Smooth muscle cell (in vitro differentiated cells): ENCODE results near the gene KARS1. TPM values are rescaled to one million over a fixed set of nuclear protein-coding genes. Genes with fewer than 3 reads are reported as not detected.

Source experiments
- DNase-seq: peaks from one replicate; lab custom pipeline; 2025; ENCODE audit not compliant: unreplicated experiment; lab: John Stamatoyannopoulos, UW
- H2AFZ ChIP-seq: fragments of 200-600 bp; sonication (generic); 2 replicates; pipeline ENCODE4 v1.6.0; 2016; ENCODE audit warnings: antibody characterized with exemption, low read depth, mild to moderate bottlenecking
- H3F3A ChIP-seq: fragments of 200-600 bp; sonication (generic); 2 replicates; pipeline ENCODE4 v1.6.0; 2017; ENCODE audit warnings: antibody characterized with exemption, low read depth
- H3K27ac ChIP-seq: fragments of 200-600 bp; sonication (generic); 2 replicates; pipeline ENCODE4 v1.5.1; 2016; ENCODE audit warnings: low read depth, mild to moderate bottlenecking
- H3K27me3 ChIP-seq: fragments of 200-600 bp; sonication (generic); 2 replicates; pipeline ENCODE4 v1.6.1; 2016; ENCODE audit warnings: low read depth, mild to moderate bottlenecking
- H3K36me3 ChIP-seq: fragments of 200-600 bp; sonication (generic); 2 replicates; pipeline ENCODE4 v1.5.1; 2016; ENCODE audit warnings: low read depth
- H3K4me1 ChIP-seq: fragments of 200-600 bp; sonication (generic); 2 replicates; pipeline ENCODE4 v1.5.1; 2016; ENCODE audit warnings: low read depth
- H3K4me2 ChIP-seq: fragments of 200-600 bp; sonication (generic); 2 replicates; pipeline ENCODE4 v1.6.0; 2016; ENCODE audit warnings: mild to moderate bottlenecking
- H3K4me3 ChIP-seq: fragments of 200-600 bp; sonication (generic); 2 replicates; pipeline ENCODE4 v1.5.1; 2016; ENCODE audit warnings: mild to moderate bottlenecking
- H3K79me2 ChIP-seq: fragments of 200-600 bp; sonication (generic); 2 replicates; pipeline ENCODE4 v1.6.0; 2016; ENCODE audit warnings: low read depth, mild to moderate bottlenecking
- H3K9ac ChIP-seq: fragments of 200-600 bp; sonication (generic); 2 replicates; pipeline ENCODE4 v1.6.0; 2016; ENCODE audit warnings: low read depth
- H3K9me3 ChIP-seq: fragments of 200-600 bp; sonication (generic); replicated peaks from 2 replicates; pipeline ENCODE4 v1.5.1; 2016; ENCODE audit warnings: low read depth
- H4K20me1 ChIP-seq: fragments of 200-600 bp; sonication (generic); 2 replicates; pipeline ENCODE4 v1.6.0; 2016; ENCODE audit warnings: low read depth
- WGBS: methylation state at CpG from one replicate; pipeline ENCODE4 v1.1.7; 2016; ENCODE audit warnings: low lambda C conversion rate; 5-methylcytosine and 5-hydroxymethylcytosine counted together
- polyA plus RNA-seq: library from polyadenylated mRNA; unstranded; fragments of >200 nt; fragmentation: Nextera tagmentation; extraction: Ambion mirVana; gene quantifications from 2 replicates; pipeline ENCODE4 v1.2.1, GENCODE V29; 2016
- total RNA-seq: library from RNA; depleted of rRNA; stranded (reverse); fragments of >200 nt; gene quantifications from 2 replicates; pipeline ENCODE4 v1.2.3, GENCODE V29; 2014
- TF ChIP-seq, protein P1 (sequence below): fragments of 200-600 bp; sonication (generic); IDR thresholded peaks from 2 replicates; pipeline ENCODE4 v1.5.1; 2017; ENCODE audit warnings: borderline replicate concordance, mild to moderate bottlenecking, antibody characterized with exemption; ENCODE audit not compliant: insufficient read depth, poor library complexity, severe bottlenecking

Gene KARS1
- total and polyA plus RNA-seq, 2 experiments from 2014 or later = 101 to 108 TPM

DNA sequence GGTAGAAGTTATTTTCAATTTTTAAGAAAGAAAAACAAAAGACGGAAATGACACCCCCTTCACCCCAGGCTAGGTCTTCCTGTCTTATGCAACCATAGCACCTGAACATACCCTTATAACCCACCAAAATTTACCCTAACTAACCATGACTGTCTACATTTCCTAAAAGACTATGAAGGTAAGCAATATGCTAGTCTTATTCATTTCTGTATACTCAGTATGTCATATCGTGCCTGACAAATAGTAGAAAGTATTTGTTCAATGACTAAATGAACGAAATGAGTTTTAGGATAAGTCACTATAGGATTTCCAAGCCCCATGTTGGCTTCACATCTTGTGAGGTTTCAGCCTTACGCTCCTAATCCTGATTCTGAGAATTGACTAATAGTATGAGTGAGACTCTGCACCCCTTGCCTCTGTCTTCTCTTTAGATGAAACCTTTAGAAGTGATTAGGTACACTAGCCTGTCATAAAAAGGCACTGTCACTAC, 30.9 kb downstream of the KARS1 start:
- H3K9ac ChIP-seq = no peak overlapping the region
- H3K4me1 ChIP-seq = peaks cover 4% of the 10 kb centered on the region
- 98% methylated on average over 4 of the region's 4 CpGs for WGBS
- H3K27ac ChIP-seq = no peak overlapping the region
- DNase-seq = no peak
- no peaks in the 10 kb centered on the region for H3K9me3 ChIP-seq
- H2AFZ ChIP-seq = no peak overlapping the region
- H4K20me1 ChIP-seq = no peaks in the 10 kb centered on the region
- TF ChIP-seq, protein P1, sequence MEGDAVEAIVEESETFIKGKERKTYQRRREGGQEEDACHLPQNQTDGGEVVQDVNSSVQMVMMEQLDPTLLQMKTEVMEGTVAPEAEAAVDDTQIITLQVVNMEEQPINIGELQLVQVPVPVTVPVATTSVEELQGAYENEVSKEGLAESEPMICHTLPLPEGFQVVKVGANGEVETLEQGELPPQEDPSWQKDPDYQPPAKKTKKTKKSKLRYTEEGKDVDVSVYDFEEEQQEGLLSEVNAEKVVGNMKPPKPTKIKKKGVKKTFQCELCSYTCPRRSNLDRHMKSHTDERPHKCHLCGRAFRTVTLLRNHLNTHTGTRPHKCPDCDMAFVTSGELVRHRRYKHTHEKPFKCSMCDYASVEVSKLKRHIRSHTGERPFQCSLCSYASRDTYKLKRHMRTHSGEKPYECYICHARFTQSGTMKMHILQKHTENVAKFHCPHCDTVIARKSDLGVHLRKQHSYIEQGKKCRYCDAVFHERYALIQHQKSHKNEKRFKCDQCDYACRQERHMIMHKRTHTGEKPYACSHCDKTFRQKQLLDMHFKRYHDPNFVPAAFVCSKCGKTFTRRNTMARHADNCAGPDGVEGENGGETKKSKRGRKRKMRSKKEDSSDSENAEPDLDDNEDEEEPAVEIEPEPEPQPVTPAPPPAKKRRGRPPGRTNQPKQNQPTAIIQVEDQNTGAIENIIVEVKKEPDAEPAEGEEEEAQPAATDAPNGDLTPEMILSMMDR = no peak
- H3K4me3 ChIP-seq = no peak overlapping the region
- peaks cover 4% of the 10 kb centered on the region for H3K79me2 ChIP-seq
- no peaks in the 10 kb centered on the region for H3F3A ChIP-seq
- peaks cover 16% of the 10 kb centered on the region for H3K36me3 ChIP-seq
- H3K4me2 ChIP-seq = no peak overlapping the region
- H3K27me3 ChIP-seq = no peaks in the 10 kb centered on the region

DNA sequence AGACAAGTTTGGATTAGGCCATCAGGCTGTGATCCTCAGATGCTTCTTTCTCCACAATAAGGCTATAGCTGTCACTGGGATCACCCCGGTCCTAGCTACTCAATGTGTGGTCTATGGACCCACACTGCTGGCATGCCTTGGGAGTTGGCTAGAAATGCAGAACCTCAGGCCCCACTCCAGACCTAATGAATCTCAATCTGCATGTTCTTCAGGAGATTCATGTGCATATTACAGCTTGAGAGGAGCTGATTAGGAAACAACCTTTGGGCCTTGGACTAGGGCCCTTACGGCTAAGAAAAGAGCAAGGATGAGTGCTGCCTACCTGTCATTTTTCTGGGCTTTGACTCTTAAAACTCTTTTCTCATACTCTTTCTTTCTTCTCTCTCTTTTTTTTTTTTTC, 31.8 kb downstream of the KARS1 start:
- Histone ChIP-seq H3K9ac (no peak overlapping the region), H4K20me1 (no peaks in the 10 kb centered on the region), H3F3A (no peaks in the 10 kb centered on the region), H3K4me3 (no peak overlapping the region), H3K27ac (no peak overlapping the region), H3K4me1 (no peaks in the 10 kb centered on the region), H3K27me3 (no peaks in the 10 kb centered on the region), H2AFZ (no peak overlapping the region), H3K36me3 (peaks cover 16% of the 10 kb centered on the region), H3K9me3 (no peaks in the 10 kb centered on the region), H3K79me2 (no peaks in the 10 kb centered on the region), H3K4me2 (no peak overlapping the region)
- TF ChIP-seq, protein P1 = no peak
- DNase-seq = no peak
- 100% methylated on average over 2 of the region's 2 CpGs for WGBS

DNA sequence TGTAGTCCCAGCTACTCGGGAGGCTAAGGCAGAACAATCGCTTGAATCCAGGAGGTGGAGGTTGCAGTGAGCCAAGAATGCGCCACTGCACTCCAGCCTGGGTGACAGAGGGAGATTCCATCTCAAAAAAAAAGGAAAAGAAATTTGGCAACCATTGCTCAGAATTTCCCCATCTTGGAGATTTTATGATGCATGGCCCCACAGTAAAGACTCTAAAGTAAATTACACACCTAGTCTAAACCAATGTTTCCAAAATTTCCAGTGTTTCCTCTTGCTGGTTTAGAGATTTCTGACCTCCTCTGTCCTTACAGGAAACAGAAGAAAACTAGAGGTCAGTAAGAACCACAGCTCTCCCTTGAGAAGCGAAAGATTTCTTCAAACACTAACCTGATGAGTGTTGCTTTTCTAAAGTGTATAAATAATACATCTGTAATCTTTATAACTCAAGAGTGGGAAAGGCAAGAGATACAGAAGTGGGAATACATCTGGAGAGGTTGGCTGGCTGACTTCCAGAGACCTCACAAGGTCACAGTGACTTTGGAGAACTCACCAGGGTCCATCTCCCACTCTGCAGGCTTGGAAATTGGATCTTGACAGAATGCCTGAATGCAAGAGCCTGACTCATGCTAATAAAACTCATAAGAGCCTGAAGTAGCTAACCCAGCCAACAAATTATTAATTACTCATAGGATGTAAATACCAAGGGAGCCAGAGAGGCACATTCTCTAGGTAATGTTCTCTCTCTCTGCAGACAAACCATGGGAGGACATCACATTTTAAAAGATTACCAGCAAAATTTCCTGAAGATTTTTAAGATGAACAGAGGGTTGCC, 33.2 kb downstream of the KARS1 start:
- H3F3A ChIP-seq = no peaks in the 10 kb centered on the region
- H3K4me3 ChIP-seq = no peak overlapping the region
- H3K9me3 ChIP-seq = no peaks in the 10 kb centered on the region
- TF ChIP-seq, protein P1 = no peak
- 96% methylated on average over 4 of the region's 4 CpGs for WGBS
- no peak overlapping the region for H3K9ac ChIP-seq
- no peaks in the 10 kb centered on the region for H3K79me2 ChIP-seq
- peaks cover 16% of the 10 kb centered on the region for H3K36me3 ChIP-seq
- H3K4me1 ChIP-seq = no peaks in the 10 kb centered on the region
- no peak overlapping the region for H3K4me2 ChIP-seq
- no peak for DNase-seq
- H4K20me1 ChIP-seq = no peaks in the 10 kb centered on the region
- H2AFZ ChIP-seq = no peak overlapping the region
- no peak overlapping the region for H3K27ac ChIP-seq
- no peaks in the 10 kb centered on the region for H3K27me3 ChIP-seq

DNA sequence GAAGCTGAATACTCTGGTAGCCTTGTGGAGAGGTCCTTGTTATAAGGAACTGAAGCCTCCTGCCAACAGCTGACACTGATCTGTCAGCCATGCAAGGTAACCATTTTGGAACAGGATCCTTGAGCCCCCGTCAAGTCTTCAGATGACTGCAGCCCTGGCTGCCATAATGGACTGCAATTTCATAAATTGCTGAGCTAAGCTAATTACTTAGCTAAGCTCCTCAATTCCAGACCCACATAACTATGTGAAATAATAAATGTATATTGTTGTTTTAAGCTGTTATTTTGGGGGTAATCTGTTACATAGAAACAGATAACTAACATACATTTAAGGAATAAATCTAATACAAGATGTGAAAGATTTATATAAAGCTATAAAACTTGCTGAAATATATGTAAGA, 41.0 kb downstream of the KARS1 start:
- H3K9ac ChIP-seq = no peak overlapping the region
- H2AFZ ChIP-seq = no peak overlapping the region
- no peak for DNase-seq
- H3K27me3 ChIP-seq = no peaks in the 10 kb centered on the region
- no peak overlapping the region for H3K4me3 ChIP-seq
- TF ChIP-seq, protein P1 = no peak
- H3K9me3 ChIP-seq = no peaks in the 10 kb centered on the region
- no peaks in the 10 kb centered on the region for H4K20me1 ChIP-seq
- 83% methylated on average over 1 of the region's 1 CpG for WGBS
- no peak overlapping the region for H3K27ac ChIP-seq
- no peaks in the 10 kb centered on the region for H3F3A ChIP-seq
- H3K4me2 ChIP-seq = no peak overlapping the region
- H3K36me3 ChIP-seq = peaks cover 29% of the 10 kb centered on the region
- no peaks in the 10 kb centered on the region for H3K79me2 ChIP-seq
- no peaks in the 10 kb centered on the region for H3K4me1 ChIP-seq
